HCT116 (cell line): ENCODE measurements around the gene RAP1GAP2. TPM values are rescaled to one million over a fixed set of nuclear protein-coding genes. Genes with fewer than 3 reads are reported as not detected.
A peak's percentile ranks its signal among the peaks of the same experiment; 100 is the strongest.

ENCODE experiments used
- ATAC-seq: fragments of 200-7000 bp; cut with Tn5 transposase; 2 replicates; pipeline ENCODE4 v1.9.1; 2020; ENCODE audit warnings: mild to moderate bottlenecking, moderate library complexity
- BruUV-seq: library from RNA; stranded (reverse); fragments of 400-500 nt; replicated peaks from 2 replicates; lab custom pipeline; 2021; lab: Mats Ljungman, UMichigan
- CTCF ChIA-PET: fragments of 300-600 bp; sonication (Branson Sonifier 250); formaldehyde crosslinking; loops from one replicate; lab custom pipeline; 2021; ENCODE audit warnings: antibody characterized with exemption; lab: Charles Lee
- POLR2A ChIA-PET: fragments of 300-600, 350-600 bp; sonication (Branson Sonifier 250); formaldehyde crosslinking; loops from one replicate; lab custom pipeline; 2021; ENCODE audit warnings: antibody characterized with exemption; lab: Charles Lee
- RAD21 ChIA-PET, 2 experiments: fragments of 300-600 bp; sonication (Branson Sonifier 250); formaldehyde crosslinking; loops; one replicate each; lab custom pipeline; 2023; ENCODE audit warnings: low total read pairs in 2 of 2; ENCODE audit not compliant: uncharacterized antibody in 2 of 2, unreplicated experiment in 2 of 2, low non-redundant PET in 1 of 2; lab: Charles Lee
- DNase-seq: peaks from one replicate; pipeline ENCODE4 v3.0.0-alpha.2; 2010; ENCODE audit warnings: low read depth, low spot score
- H2AFZ ChIP-seq: fragments of 200-600 bp; shearing (Covaris generic), sonication (generic); 2 replicates; pipeline ENCODE4 v1.6.1; 2017; ENCODE audit warnings: low read depth, mixed run types, mixed read lengths, antibody characterized with exemption, low read length; ENCODE audit not compliant: poor library complexity, severe bottlenecking
- H3K27ac ChIP-seq: 2 replicates; pipeline ENCODE4 v1.5.1; 2012; ENCODE audit warnings: low read depth, low read length
- H3K27me3 ChIP-seq: fragments of 200-600 bp; sonication (generic); 2 replicates; pipeline ENCODE4 v1.6.1; 2016; ENCODE audit warnings: mixed run types, low read length, mixed read lengths; ENCODE audit not compliant: insufficient read depth
- H3K36me3 ChIP-seq, 2 experiments: fragments of 200-500 bp in 1 of 2; fragments of 200-600 bp in 1 of 2; sonication (Bioruptor generic) in 1 of 2; sonication (generic) in 1 of 2; 2 replicates each; pipeline versions ENCODE4 v1.5.1 to v1.6.1; 2014 to 2016; ENCODE audit warnings: low read length in 2 of 2, inconsistent platforms in 1 of 2, mixed read lengths in 1 of 2, mixed run types in 1 of 2; ENCODE audit not compliant: insufficient read depth in 2 of 2, control insufficient read depth in 1 of 2
- H3K4me1 ChIP-seq, 2 experiments: fragments of 200-600 bp in 1 of 2; sonication (generic) in 1 of 2; 2 replicates each; pipeline versions ENCODE4 v1.5.1 to v1.6.1; 2012 to 2017; ENCODE audit warnings: low read length in 2 of 2, inconsistent platforms in 1 of 2, mild to moderate bottlenecking in 1 of 2, mixed read lengths in 1 of 2, mixed run types in 1 of 2, moderate library complexity in 1 of 2; ENCODE audit not compliant: insufficient read depth in 2 of 2, control insufficient read depth in 1 of 2
- H3K4me2 ChIP-seq: fragments of 200-600 bp; sonication (generic); 2 replicates; pipeline ENCODE4 v1.6.1; 2017; ENCODE audit warnings: mixed run types, low read length, mixed read lengths
- H3K4me3 ChIP-seq, 2 experiments: fragments of 200-600 bp in 1 of 2; sonication (generic) in 1 of 2; replicated peaks in 1 of 2; 2 replicates each; pipeline ENCODE4 v1.5.1; 2011 to 2016; ENCODE audit warnings: low read length in 2 of 2, control low read depth in 1 of 2, low read depth in 1 of 2, mild to moderate bottlenecking in 1 of 2, mixed read lengths in 1 of 2, mixed run types in 1 of 2
- H3K79me2 ChIP-seq: fragments of 200-600 bp; sonication (generic); 2 replicates; pipeline ENCODE4 v1.6.1; 2017; ENCODE audit warnings: mild to moderate bottlenecking, mixed run types, low read length, moderate library complexity, mixed read lengths; ENCODE audit not compliant: insufficient read depth
- H3K9ac ChIP-seq: fragments of 200-600 bp; sonication (generic); 2 replicates; pipeline ENCODE4 v1.6.1; 2016; ENCODE audit warnings: low read length, mixed read lengths
- H3K9me2 ChIP-seq: fragments of 200-600 bp; sonication (generic), shearing (Covaris generic); 2 replicates; pipeline ENCODE4 v1.6.1; 2017; ENCODE audit warnings: mixed run types, mild to moderate bottlenecking, moderate library complexity; ENCODE audit not compliant: insufficient read depth
- H3K9me3 ChIP-seq, 2 experiments: fragments of 200-500 bp in 1 of 2; fragments of 200-600 bp in 1 of 2; sonication (Bioruptor generic) in 1 of 2; sonication (generic) in 1 of 2; 2 replicates each; pipeline ENCODE4 v1.6.1; 2014 to 2017; ENCODE audit warnings: low read length in 2 of 2, mixed read lengths in 2 of 2, inconsistent platforms in 1 of 2, low read depth in 1 of 2, mild to moderate bottlenecking in 1 of 2, mixed run types in 1 of 2, moderate library complexity in 1 of 2; ENCODE audit not compliant: control insufficient read depth in 1 of 2, insufficient read depth in 1 of 2
- H4K20me1 ChIP-seq: fragments of 200-600 bp; sonication (generic), shearing (Covaris generic); 2 replicates; pipeline ENCODE4 v1.6.1; 2017; ENCODE audit warnings: mixed run types, mild to moderate bottlenecking, moderate library complexity; ENCODE audit not compliant: insufficient read depth
- ATF3 ChIP-seq: IDR thresholded peaks from 2 replicates; pipeline ENCODE4 v1.6.1; 2012
- CTCF ChIP-seq, 3 experiments: fragments of 200-600 bp in 1 of 3; sonication (generic) in 1 of 3; IDR thresholded peaks in 2 of 3; conservative IDR thresholded peaks in 1 of 3; 2 replicates each; pipeline ENCODE4 v1.5.1; 2012 to 2017; ENCODE audit warnings: low read depth in 2 of 3, low read length in 2 of 3, antibody characterized with exemption in 1 of 3, borderline replicate concordance in 1 of 3, control low read depth in 1 of 3, mild to moderate bottlenecking in 1 of 3, mixed read lengths in 1 of 3, mixed run types in 1 of 3, moderate library complexity in 1 of 3; ENCODE audit not compliant: insufficient read depth in 1 of 3
- ELF1 ChIP-seq: IDR thresholded peaks from 2 replicates; pipeline ENCODE4 v1.6.1; 2012; ENCODE audit warnings: low read depth, borderline replicate concordance
- EZH2 ChIP-seq: fragments of 200-600 bp; sonication (generic); IDR thresholded peaks from 2 replicates; pipeline ENCODE4 v1.6.1; 2017; ENCODE audit warnings: antibody characterized with exemption, mixed run types
- EZH2phosphoT487 ChIP-seq: fragments of 200-600 bp; IDR thresholded peaks from 2 replicates; pipeline ENCODE4 v1.6.1; 2018; ENCODE audit warnings: antibody characterized with exemption, borderline replicate concordance
- FOSL1 ChIP-seq: IDR thresholded peaks from 2 replicates; pipeline ENCODE4 v1.6.1; 2012; ENCODE audit warnings: low read depth
- JUND ChIP-seq: IDR thresholded peaks from 2 replicates; pipeline ENCODE4 v1.6.1; 2012
- MAX ChIP-seq: IDR thresholded peaks from 2 replicates; pipeline ENCODE4 v1.6.1; 2012
- POLR2A ChIP-seq: IDR thresholded peaks from 2 replicates; pipeline ENCODE4 v1.7.0; 2011; ENCODE audit warnings: borderline replicate concordance; ENCODE audit not compliant: insufficient read depth, insufficient read length; ENCODE audit errors: extremely low read depth
- RAD21 ChIP-seq: IDR thresholded peaks from 2 replicates; pipeline ENCODE4 v1.6.1; 2012; ENCODE audit warnings: low read depth, mild to moderate bottlenecking
- SP1 ChIP-seq: IDR thresholded peaks from 2 replicates; pipeline ENCODE4 v1.6.1; 2012; ENCODE audit warnings: low read depth
- TCF7L2 ChIP-seq: IDR thresholded peaks from 2 replicates; pipeline ENCODE4 v1.7.0; 2011; ENCODE audit warnings: borderline replicate concordance, inconsistent platforms; ENCODE audit not compliant: insufficient read depth, insufficient read length; ENCODE audit errors: extremely low read depth
- YY1 ChIP-seq: IDR thresholded peaks from 2 replicates; pipeline ENCODE4 v1.6.1; 2011; ENCODE audit warnings: low read length, low read depth, moderate library complexity, mild to moderate bottlenecking; ENCODE audit not compliant: insufficient replicate concordance; ENCODE audit errors: extremely low read depth
- intact Hi-C: fragments of 100-400 bp; cut with micrococcal nuclease; formaldehyde crosslinking; loops from 2 replicates; pipeline ENCODE4 v1.10.0; 2022
- total RNA-seq: library from RNA; stranded (reverse); gene quantifications from one replicate; pipeline ENCODE4 v1.2.1, GENCODE V29; 2021; ENCODE audit not compliant: unreplicated experiment

RAP1GAP2 gene
- total RNA-seq, 1 experiment from 2014 or later: 54.6 TPM

- Histone ChIP-seq H3K36me3 (no peaks in the 10 kb centered on the region), H4K20me1 (no peaks in the 10 kb centered on the region), H2AFZ (peak overlapping the region; percentile 31), H3K9ac (no peak overlapping the region), H3K4me3 (no peak overlapping the region), H3K79me2 (no peaks in the 10 kb centered on the region), H3K4me1 (peaks cover 0 to 3% of the 10 kb centered on the region in 2 experiments; a peak in 3 of 4 replicates), H3K27me3 (no peaks in the 10 kb centered on the region), H3K4me2 (0 out of 2 replicates have a peak overlapping the region, but pooled peaks have one; percentile 36), H3K27ac (no peak overlapping the region), H3K9me2 (no peaks in the 10 kb centered on the region), H3K9me3 (no peaks in the 10 kb centered on the region)
- no TSS peak for BruUV-seq
- ChIA-PET POLR2A (no interaction called here), RAD21 (no interaction called here), CTCF (interaction anchor here (1.1 kb wide), 1 partner anchor 39 kb away, joined by 3 read pairs; no protein-coding TSS in a partner anchor)
- intact Hi-C loops: loop anchor here (1.0 kb wide), 2 partner anchors 102 to 185 kb away; no protein-coding TSS in a partner anchor
- TF ChIP-seq RAD21 (peak; percentile 96), CTCF (IDR thresholded peaks at IDR 0.05 in 2 of 3, conservative IDR thresholded peaks at IDR 0.05 in 1 of 3; ENCODE audit: borderline replicate concordance in 1 of 3, insufficient read depth in 1 of 3, low read depth in 2 of 3, low read length in 2 of 3) (peak; percentile 82 to 93 (median 90)), MAX (no peak; the same call in 1 of the 2 replicates)
- ATAC-seq (peak; percentile 95), DNase-seq (peak; percentile 43)
These were observed 32.3 kb downstream of the RAP1GAP2 start for GRCh38 chr17:2828397-2829038.

GRCh38 chr17:2830678-2831077 lies 34.4 kb downstream of the RAP1GAP2 start:
- Histone ChIP-seq H3K4me1 (peaks cover 0 to 3% of the 10 kb centered on the region in 2 experiments; a peak in 3 of 4 replicates), H3K4me3 (no peak overlapping the region), H3K9me2 (no peaks in the 10 kb centered on the region), H3K9me3 (no peaks in the 10 kb centered on the region), H2AFZ (no peak overlapping the region), H3K4me2 (no peak overlapping the region), H4K20me1 (no peaks in the 10 kb centered on the region), H3K9ac (no peak overlapping the region), H3K27ac (no peak overlapping the region), H3K27me3 (no peaks in the 10 kb centered on the region), H3K36me3 (no peaks in the 10 kb centered on the region), H3K79me2 (no peaks in the 10 kb centered on the region)
- DNase-seq (no peak), ATAC-seq (no peak)
- TF ChIP-seq EZH2phosphoT487 (no peak), JUND (no peak), ATF3 (no peak), CTCF (IDR thresholded peaks at IDR 0.05 in 2 of 3, conservative IDR thresholded peaks at IDR 0.05 in 1 of 3; ENCODE audit: borderline replicate concordance in 1 of 3, insufficient read depth in 1 of 3, low read depth in 2 of 3, low read length in 2 of 3) (no peak), EZH2 (no peak), FOSL1 (no peak), TCF7L2 (no peak), RAD21 (no peak), POLR2A (no peak), ELF1 (no peak), SP1 (no peak), YY1 (no peak)
- ChIA-PET RAD21 (no interaction called here), CTCF (no interaction called here), POLR2A (no interaction called here)
- intact Hi-C loops: no loop called here
- no TSS peak for BruUV-seq
